WTC11 (cell line): Measurements from ENCODE around the gene ADCY5. TPM values are rescaled to one million over a fixed set of nuclear protein-coding genes. Genes with fewer than 3 reads are reported as not detected.

Experiments
- ATAC-seq: fragments of 200-7000 bp; cut with Tn5 transposase; 2 replicates; pipeline ENCODE4 v1.10.0; 2021; ENCODE audit warnings: mild to moderate bottlenecking, moderate library complexity
- CTCF ChIA-PET: fragments of 300-600 bp; sonication (Branson Sonifier 250); formaldehyde crosslinking; loops from one replicate; lab custom pipeline; 2021; ENCODE audit warnings: antibody characterized with exemption; lab: Charles Lee
- POLR2A ChIA-PET: fragments of 350-600 bp; sonication (Branson Sonifier 250); formaldehyde crosslinking; loops from one replicate; lab custom pipeline; 2021; ENCODE audit warnings: antibody characterized with exemption; lab: Charles Lee
- DNase-seq: peaks from one replicate; pipeline ENCODE4 v3.0.0; 2021; ENCODE audit warnings: low spot score
- H3K27ac Mint-ChIP-seq: 2 replicates; pipeline ENCODE4 v1.8.0; 2021; ENCODE audit warnings: mixed read lengths
- H3K27me3 Mint-ChIP-seq: 2 replicates; pipeline ENCODE4 v1.8.0; 2021; ENCODE audit warnings: low read depth, mild to moderate bottlenecking, moderate library complexity, mixed read lengths
- H3K36me3 Mint-ChIP-seq: 2 replicates; pipeline ENCODE4 v1.8.0; 2021; ENCODE audit warnings: mixed read lengths
- H3K4me1 Mint-ChIP-seq: 2 replicates; pipeline ENCODE4 v1.8.0; 2022; ENCODE audit warnings: mixed read lengths
- H3K4me3 Mint-ChIP-seq: 2 replicates; pipeline ENCODE4 v1.8.0; 2021; ENCODE audit warnings: mild to moderate bottlenecking, moderate library complexity, mixed read lengths
- H3K9me3 Mint-ChIP-seq: 2 replicates; pipeline ENCODE4 v1.8.0; 2021; ENCODE audit warnings: mixed read lengths
- AR ChIP-seq: fragments of 250-450 bp; sonication (Bioruptor Pico); IDR thresholded peaks from 2 replicates; pipeline ENCODE4 v1.9.0; 2021; ENCODE audit warnings: mild to moderate bottlenecking
- CREM ChIP-seq: sonication (generic); formaldehyde crosslinking; IDR thresholded peaks from 2 replicates; pipeline ENCODE4 v1.8.1; 2022; ENCODE audit warnings: mild to moderate bottlenecking, missing genetic modification reagents, moderate library complexity
- ELF4 ChIP-seq: sonication (generic); formaldehyde crosslinking; IDR thresholded peaks from 2 replicates; pipeline ENCODE4 v1.8.1; 2022; ENCODE audit warnings: low read depth, mild to moderate bottlenecking, moderate library complexity, missing genetic modification reagents
- ERG ChIP-seq: fragments of 250-450 bp; sonication (Bioruptor Pico); IDR thresholded peaks from 2 replicates; pipeline ENCODE4 v1.8.0; 2021; ENCODE audit warnings: mild to moderate bottlenecking
- ESRRA ChIP-seq: sonication (generic); formaldehyde crosslinking; IDR thresholded peaks from 2 replicates; pipeline ENCODE4 v1.8.1; 2022; ENCODE audit warnings: mild to moderate bottlenecking, missing genetic modification reagents, borderline replicate concordance
- GRHL2 ChIP-seq: fragments of 250-450 bp; sonication (Bioruptor Pico); IDR thresholded peaks from 2 replicates; pipeline ENCODE4 v1.8.0; 2022; ENCODE audit warnings: mild to moderate bottlenecking, moderate library complexity; ENCODE audit not compliant: insufficient replicate concordance, severe bottlenecking
- IRF2 ChIP-seq: sonication (generic); formaldehyde crosslinking; IDR thresholded peaks from 2 replicates; pipeline ENCODE4 v1.8.0; 2022; ENCODE audit warnings: low read depth, missing genetic modification reagents, borderline replicate concordance
- MLX ChIP-seq: sonication (generic); formaldehyde crosslinking; IDR thresholded peaks from 2 replicates; pipeline ENCODE4 v1.8.1; 2023; ENCODE audit warnings: mild to moderate bottlenecking, missing genetic modification reagents, moderate library complexity
- NFATC4 ChIP-seq: fragments of 250-450 bp; sonication (Bioruptor Pico); IDR thresholded peaks from 2 replicates; pipeline ENCODE4 v1.9.0; 2021; ENCODE audit warnings: mild to moderate bottlenecking
- NFYB ChIP-seq: sonication (generic); formaldehyde crosslinking; conservative IDR thresholded peaks from 2 replicates; pipeline ENCODE4 v1.8.0; 2022; ENCODE audit warnings: low read depth, missing genetic modification reagents
- NR1H2 ChIP-seq: sonication (generic); formaldehyde crosslinking; IDR thresholded peaks from 2 replicates; pipeline ENCODE4 v1.9.0; 2021; ENCODE audit warnings: mild to moderate bottlenecking, moderate library complexity, missing genetic modification reagents
- RELA ChIP-seq: sonication (generic); formaldehyde crosslinking; IDR thresholded peaks from 2 replicates; pipeline ENCODE4 v1.8.1; 2022; ENCODE audit warnings: missing genetic modification reagents, mild to moderate bottlenecking, borderline replicate concordance
- TCF7 ChIP-seq: sonication (generic); formaldehyde crosslinking; IDR thresholded peaks from 2 replicates; pipeline ENCODE4 v1.8.0; 2022; ENCODE audit warnings: mild to moderate bottlenecking, low read depth, missing genetic modification reagents, moderate library complexity
- ZBTB21 ChIP-seq: sonication (generic); formaldehyde crosslinking; IDR thresholded peaks from 2 replicates; pipeline ENCODE4 v1.8.1; 2023; ENCODE audit warnings: mild to moderate bottlenecking, missing genetic modification reagents, borderline replicate concordance
- ZBTB43 ChIP-seq: sonication (generic); formaldehyde crosslinking; IDR thresholded peaks from 2 replicates; pipeline ENCODE4 v1.8.1; 2023; ENCODE audit warnings: mild to moderate bottlenecking, missing genetic modification reagents
- ZNF219 ChIP-seq: sonication (generic); formaldehyde crosslinking; IDR thresholded peaks from 2 replicates; pipeline ENCODE4 v1.8.0; 2023; ENCODE audit warnings: missing genetic modification reagents, mild to moderate bottlenecking, borderline replicate concordance
- ZNF263 ChIP-seq: sonication (generic); formaldehyde crosslinking; IDR thresholded peaks from 2 replicates; pipeline ENCODE4 v1.8.1; 2022; ENCODE audit warnings: low read depth, mild to moderate bottlenecking, moderate library complexity, missing genetic modification reagents
- ZNF671 ChIP-seq: fragments of 250-450 bp; sonication (Bioruptor Pico); IDR thresholded peaks from 2 replicates; pipeline ENCODE4 v1.8.0; 2021; ENCODE audit warnings: mild to moderate bottlenecking
- total RNA-seq: library from RNA; stranded (reverse); gene quantifications from 3 replicates; pipeline ENCODE4 v1.2.3, GENCODE V29; 2021
- TF ChIP-seq, protein P1 (sequence below): sonication (generic); formaldehyde crosslinking; IDR thresholded peaks from 2 replicates; pipeline ENCODE4 v1.8.1; 2022; ENCODE audit warnings: mild to moderate bottlenecking, moderate library complexity, missing genetic modification reagents
- TF ChIP-seq, protein P2 (sequence below): sonication (generic); formaldehyde crosslinking; IDR thresholded peaks from 2 replicates; pipeline ENCODE4 v1.8.0; 2023; ENCODE audit warnings: missing genetic modification reagents
- TF ChIP-seq, protein P3 (sequence below): sonication (generic); formaldehyde crosslinking; IDR thresholded peaks from 2 replicates; pipeline ENCODE4 v1.8.0; 2023; ENCODE audit warnings: mild to moderate bottlenecking, missing genetic modification reagents

The ADCY5 gene
- total RNA-seq, 1 experiment from 2014 or later = 23.5 TPM

- CTCF ChIA-PET = interaction anchor here (1.2 kb wide), 1 partner anchor 17 kb away, joined by 3 read pairs; no protein-coding TSS in a partner anchor
- POLR2A ChIA-PET = no interaction called here
- Mint-ChIP-seq H3K9me3 (no peaks in the 10 kb centered on the region), H3K36me3 (no peaks in the 10 kb centered on the region), H3K4me1 (peaks cover 13% of the 10 kb centered on the region), H3K27ac (no peak overlapping the region), H3K4me3 (no peak overlapping the region), H3K27me3 (peaks cover 22% of the 10 kb centered on the region)
- no peak for DNase-seq
- no peak for TF ChIP-seq TCF7
- TF ChIP-seq MLX = no peak
- ATAC-seq = no peak
Observed at GRCh38 chr3:123442908-123443307, 6.0 kb downstream of the ADCY5 start.

- Mint-ChIP-seq H3K4me3 (no peak overlapping the region), H3K36me3 (no peaks in the 10 kb centered on the region), H3K27ac (no peak overlapping the region), H3K4me1 (peaks cover 13% of the 10 kb centered on the region), H3K27me3 (peaks cover 17% of the 10 kb centered on the region), H3K9me3 (no peaks in the 10 kb centered on the region)
- ChIA-PET CTCF (interaction anchor here (1.0 to 1.6 kb wide), 2 partner anchors 19 to 67 kb away, joined by 3 read pairs; no protein-coding TSS in a partner anchor), POLR2A (no interaction called here)
- ATAC-seq (no peak), DNase-seq (no peak)
- TF ChIP-seq RELA (CRISPR knock-in tag) = no peak
- no peak for TF ChIP-seq CREM (CRISPR knock-in tag)
- TF ChIP-seq ELF4 (CRISPR knock-in tag) = no peak
- TF ChIP-seq ESRRA (CRISPR knock-in tag) = no peak
- no peak for TF ChIP-seq GRHL2 (CRISPR knock-in tag)
- TF ChIP-seq, protein P1, sequence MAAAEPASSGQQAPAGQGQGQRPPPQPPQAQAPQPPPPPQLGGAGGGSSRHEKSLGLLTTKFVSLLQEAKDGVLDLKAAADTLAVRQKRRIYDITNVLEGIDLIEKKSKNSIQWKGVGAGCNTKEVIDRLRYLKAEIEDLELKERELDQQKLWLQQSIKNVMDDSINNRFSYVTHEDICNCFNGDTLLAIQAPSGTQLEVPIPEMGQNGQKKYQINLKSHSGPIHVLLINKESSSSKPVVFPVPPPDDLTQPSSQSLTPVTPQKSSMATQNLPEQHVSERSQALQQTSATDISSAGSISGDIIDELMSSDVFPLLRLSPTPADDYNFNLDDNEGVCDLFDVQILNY (CRISPR knock-in tag) = no peak
- no peak for TF ChIP-seq ZBTB43 (CRISPR knock-in tag)
- TF ChIP-seq ZNF219 (CRISPR knock-in tag) = no peak
- TF ChIP-seq AR (CRISPR knock-in tag) = no peak
- TF ChIP-seq NFYB = no peak
Observed at GRCh38 chr3:123442125-123442524, 6.8 kb downstream of the ADCY5 start.

GRCh38 chr3:123439806-123440580, 8.9 kb downstream of the ADCY5 start:
- Mint-ChIP-seq H3K4me3 (no peak overlapping the region), H3K36me3 (no peaks in the 10 kb centered on the region), H3K9me3 (no peaks in the 10 kb centered on the region), H3K4me1 (peaks cover 9% of the 10 kb centered on the region), H3K27me3 (no peaks in the 10 kb centered on the region), H3K27ac (no peak overlapping the region)
- no peak for DNase-seq
- CTCF ChIA-PET = interaction anchor here (1.3 kb wide), 1 partner anchor 9 kb away, joined by 3 read pairs; the partner anchor contains the start of gene ADCY5
- POLR2A ChIA-PET = no interaction called here
- ATAC-seq = no peak
- no peak for TF ChIP-seq ZNF671 (CRISPR knock-in tag)
- no peak for TF ChIP-seq NFATC4
- TF ChIP-seq, protein P2, sequence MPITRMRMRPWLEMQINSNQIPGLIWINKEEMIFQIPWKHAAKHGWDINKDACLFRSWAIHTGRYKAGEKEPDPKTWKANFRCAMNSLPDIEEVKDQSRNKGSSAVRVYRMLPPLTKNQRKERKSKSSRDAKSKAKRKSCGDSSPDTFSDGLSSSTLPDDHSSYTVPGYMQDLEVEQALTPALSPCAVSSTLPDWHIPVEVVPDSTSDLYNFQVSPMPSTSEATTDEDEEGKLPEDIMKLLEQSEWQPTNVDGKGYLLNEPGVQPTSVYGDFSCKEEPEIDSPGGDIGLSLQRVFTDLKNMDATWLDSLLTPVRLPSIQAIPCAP (CRISPR knock-in tag) = no peak
- TF ChIP-seq ERG = no peak
- TF ChIP-seq ZNF263 (CRISPR knock-in tag) = no peak
- TF ChIP-seq IRF2 (CRISPR knock-in tag) = no peak
- TF ChIP-seq NR1H2 (CRISPR knock-in tag) = no peak
- no peak for TF ChIP-seq ZBTB21
- TF ChIP-seq, protein P3, sequence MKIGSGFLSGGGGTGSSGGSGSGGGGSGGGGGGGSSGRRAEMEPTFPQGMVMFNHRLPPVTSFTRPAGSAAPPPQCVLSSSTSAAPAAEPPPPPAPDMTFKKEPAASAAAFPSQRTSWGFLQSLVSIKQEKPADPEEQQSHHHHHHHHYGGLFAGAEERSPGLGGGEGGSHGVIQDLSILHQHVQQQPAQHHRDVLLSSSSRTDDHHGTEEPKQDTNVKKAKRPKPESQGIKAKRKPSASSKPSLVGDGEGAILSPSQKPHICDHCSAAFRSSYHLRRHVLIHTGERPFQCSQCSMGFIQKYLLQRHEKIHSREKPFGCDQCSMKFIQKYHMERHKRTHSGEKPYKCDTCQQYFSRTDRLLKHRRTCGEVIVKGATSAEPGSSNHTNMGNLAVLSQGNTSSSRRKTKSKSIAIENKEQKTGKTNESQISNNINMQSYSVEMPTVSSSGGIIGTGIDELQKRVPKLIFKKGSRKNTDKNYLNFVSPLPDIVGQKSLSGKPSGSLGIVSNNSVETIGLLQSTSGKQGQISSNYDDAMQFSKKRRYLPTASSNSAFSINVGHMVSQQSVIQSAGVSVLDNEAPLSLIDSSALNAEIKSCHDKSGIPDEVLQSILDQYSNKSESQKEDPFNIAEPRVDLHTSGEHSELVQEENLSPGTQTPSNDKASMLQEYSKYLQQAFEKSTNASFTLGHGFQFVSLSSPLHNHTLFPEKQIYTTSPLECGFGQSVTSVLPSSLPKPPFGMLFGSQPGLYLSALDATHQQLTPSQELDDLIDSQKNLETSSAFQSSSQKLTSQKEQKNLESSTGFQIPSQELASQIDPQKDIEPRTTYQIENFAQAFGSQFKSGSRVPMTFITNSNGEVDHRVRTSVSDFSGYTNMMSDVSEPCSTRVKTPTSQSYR (CRISPR knock-in tag) = no peak
